RWPE2 (cell line): ENCODE data around the gene RASAL1.

Experiments used
- ATAC-seq: fragments of 200-7000 bp; cut with Tn5 transposase; 3 replicates; pipeline ENCODE4 v1.9.1; 2021; ENCODE audit warnings: low read depth
- DNase-seq: peaks from one replicate; pipeline ENCODE4 v3.0.0-alpha.2; 2020; ENCODE audit warnings: low spot score
- H3K27ac ChIP-seq: fragments of 450-650 bp; 2 replicates; pipeline ENCODE4 v1.5.1; 2017; ENCODE audit warnings: mild to moderate bottlenecking; ENCODE audit not compliant: poor library complexity, severe bottlenecking
- H3K27me3 ChIP-seq: fragments of 250-450 bp; sonication (Bioruptor Pico); 2 replicates; pipeline ENCODE4 v1.5.1; 2021; ENCODE audit warnings: mild to moderate bottlenecking, moderate library complexity; ENCODE audit not compliant: insufficient read depth, poor library complexity, severe bottlenecking
- H3K36me3 ChIP-seq: fragments of 250-450 bp; sonication (Bioruptor Pico); 2 replicates; pipeline ENCODE4 v1.5.1; 2020; ENCODE audit warnings: low read depth, mild to moderate bottlenecking, moderate library complexity
- H3K4me1 ChIP-seq: fragments of 250-450 bp; sonication (Bioruptor Pico); 2 replicates; pipeline ENCODE4 v1.5.1; 2021; ENCODE audit warnings: mild to moderate bottlenecking, moderate library complexity; ENCODE audit not compliant: insufficient read depth, poor library complexity, severe bottlenecking
- H3K4me3 ChIP-seq: fragments of 250-450 bp; sonication (Bioruptor Pico); 2 replicates; pipeline ENCODE4 v1.5.1; 2021; ENCODE audit warnings: mild to moderate bottlenecking, moderate library complexity; ENCODE audit not compliant: severe bottlenecking
- H3K9me3 ChIP-seq: fragments of 250-450 bp; sonication (Bioruptor Pico); 2 replicates; pipeline ENCODE4 v1.5.1; 2021; ENCODE audit warnings: mild to moderate bottlenecking, moderate library complexity; ENCODE audit not compliant: severe bottlenecking
- CTCF ChIP-seq: fragments of 450-650 bp; IDR thresholded peaks from one replicate; pipeline ENCODE4 v1.5.1; 2017; ENCODE audit warnings: mild to moderate bottlenecking, moderate library complexity; ENCODE audit not compliant: poor library complexity, severe bottlenecking

The RASAL1 gene

GRCh38 chr12:113064395-113065125 is 71.0 kb downstream of the RASAL1 start:
- H3K27me3 ChIP-seq = no peaks in the 10 kb centered on the region
- ATAC-seq = no peak
- H3K36me3 ChIP-seq = no peaks in the 10 kb centered on the region

GRCh38 chr12:113063396-113064350 is 71.9 kb downstream of the RASAL1 start:
- Histone ChIP-seq H3K36me3 (no peaks in the 10 kb centered on the region), H3K4me1 (no peaks in the 10 kb centered on the region), H3K4me3 (no peak overlapping the region), H3K27me3 (no peaks in the 10 kb centered on the region), H3K9me3 (no peaks in the 10 kb centered on the region), H3K27ac (no peak overlapping the region)
- TF ChIP-seq CTCF = no peak
- ATAC-seq (no peak), DNase-seq (no peak)

More at GRCh38 chr12:113064395-113065125, 71.0 kb downstream of the RASAL1 start:
- H3K4me1 ChIP-seq = no peaks in the 10 kb centered on the region
- no peak for TF ChIP-seq CTCF
- no peak for DNase-seq
- no peak overlapping the region for H3K27ac ChIP-seq
- H3K4me3 ChIP-seq = no peak overlapping the region
- no peaks in the 10 kb centered on the region for H3K9me3 ChIP-seq

- Histone ChIP-seq H3K27ac (no peak overlapping the region), H3K4me3 (no peak overlapping the region), H3K4me1 (no peaks in the 10 kb centered on the region), H3K36me3 (no peaks in the 10 kb centered on the region), H3K27me3 (peaks cover 4% of the 10 kb centered on the region), H3K9me3 (no peaks in the 10 kb centered on the region)
- no peak for TF ChIP-seq CTCF
- DNase-seq (no peak), ATAC-seq (no peak)
Measured at GRCh38 chr12:113062502-113063395, 72.8 kb downstream of the RASAL1 start.

GRCh38 chr12:113061061-113061694 is 74.4 kb downstream of the RASAL1 start:
- Histone ChIP-seq H3K27me3 (peaks cover 19% of the 10 kb centered on the region), H3K27ac (no peak overlapping the region), H3K4me3 (no peak overlapping the region), H3K9me3 (no peaks in the 10 kb centered on the region), H3K4me1 (no peaks in the 10 kb centered on the region), H3K36me3 (no peaks in the 10 kb centered on the region)
- DNase-seq (no peak), ATAC-seq (no peak)
- TF ChIP-seq CTCF = no peak
